HEK293T (cell line): ENCODE results near the gene PIEZO1.

Experiments
- CTCF ChIA-PET: fragments of 350-600 bp; formaldehyde crosslinking; extraction: SDS; loops from one replicate; lab custom pipeline; 2021; ENCODE audit warnings: antibody characterized with exemption, inconsistent platforms; lab: Yijun Ruan, JAX
- POLR2A ChIA-PET: fragments of 350-600 bp; formaldehyde crosslinking; extraction: SDS; loops from one replicate; lab custom pipeline; 2020; ENCODE audit warnings: antibody characterized with exemption, inconsistent platforms; lab: Yijun Ruan, JAX
- DNase-seq: peaks from one replicate; pipeline ENCODE4 v3.0.0; 2012; ENCODE audit warnings: mixed read lengths; ENCODE audit errors: extremely low spot score
- ARNT ChIP-seq: fragments of 450-650 bp; IDR thresholded peaks from 2 replicates; pipeline ENCODE4 v1.6.1; 2017; ENCODE audit warnings: mild to moderate bottlenecking
- BHLHE40 ChIP-seq: fragments of 450-650 bp; IDR thresholded peaks from 2 replicates; pipeline ENCODE4 v1.6.1; 2016; ENCODE audit warnings: mild to moderate bottlenecking, moderate library complexity, borderline replicate concordance
- CTBP1 ChIP-seq: fragments of 450-650 bp; IDR thresholded peaks from 2 replicates; pipeline ENCODE4 v1.6.1; 2016; ENCODE audit warnings: borderline replicate concordance
- ELF4 ChIP-seq: fragments of 450-650 bp; IDR thresholded peaks from 2 replicates; pipeline ENCODE4 v1.6.1; 2017; ENCODE audit warnings: antibody characterized with exemption
- FOXA1 ChIP-seq: fragments of 450-650 bp; IDR thresholded peaks from 2 replicates; pipeline ENCODE4 v1.6.1; 2016; ENCODE audit warnings: mild to moderate bottlenecking
- FOXK2 ChIP-seq: fragments of 450-650 bp; IDR thresholded peaks from 2 replicates; pipeline ENCODE4 v1.6.1; 2016; ENCODE audit warnings: mild to moderate bottlenecking
- FOXM1 ChIP-seq: fragments of 450-650 bp; IDR thresholded peaks from 2 replicates; pipeline ENCODE4 v1.6.1; 2017; ENCODE audit warnings: mild to moderate bottlenecking, borderline replicate concordance
- HDGF ChIP-seq: fragments of 450-650 bp; IDR thresholded peaks from 2 replicates; pipeline ENCODE4 v1.6.1; 2017; ENCODE audit warnings: antibody characterized with exemption, borderline replicate concordance
- L3MBTL2 ChIP-seq: fragments of 450-650 bp; conservative IDR thresholded peaks from 2 replicates; pipeline ENCODE4 v1.6.1; 2016; ENCODE audit warnings: mild to moderate bottlenecking
- LEF1 ChIP-seq: fragments of 450-650 bp; IDR thresholded peaks from 2 replicates; pipeline ENCODE4 v1.6.1; 2017; ENCODE audit warnings: mild to moderate bottlenecking, borderline replicate concordance
- NFRKB ChIP-seq: fragments of 450-650 bp; IDR thresholded peaks from 2 replicates; pipeline ENCODE4 v1.6.1; 2016; ENCODE audit warnings: mild to moderate bottlenecking, moderate library complexity
- PKNOX1 ChIP-seq: fragments of 450-650 bp; IDR thresholded peaks from 2 replicates; pipeline ENCODE4 v1.6.1; 2016
- SP1 ChIP-seq: fragments of 450-650 bp; IDR thresholded peaks from 2 replicates; pipeline ENCODE4 v1.6.1; 2017
- SUZ12 ChIP-seq: fragments of 450-650 bp; IDR thresholded peaks from 2 replicates; pipeline ENCODE4 v1.6.1; 2016; ENCODE audit warnings: mild to moderate bottlenecking
- TARDBP ChIP-seq: fragments of 450-650 bp; IDR thresholded peaks from 2 replicates; pipeline ENCODE4 v1.6.1; 2016
- ZNF384 ChIP-seq: fragments of 450-650 bp; IDR thresholded peaks from 2 replicates; pipeline ENCODE4 v1.6.1; 2016

Gene PIEZO1

GRCh38 chr16:88785106-88785924 is at the start of gene PIEZO1:
Gene PIEZO1 (minus strand): TSS chr16:88785220. CDS start chr16:88784964, 256 bp downstream.
- peak; percentile 69 for DNase-seq
- no peak for TF ChIP-seq CTBP1
- TF ChIP-seq FOXK2 = no peak
- TF ChIP-seq LEF1 = peak; percentile 88; the same call in 1 of the 2 replicates
- TF ChIP-seq ARNT = 0 out of 2 replicates have a peak, but pooled peaks have one; percentile 12
- TF ChIP-seq ZNF384 = no peak
- TF ChIP-seq PKNOX1 = no peak
- TF ChIP-seq BHLHE40 = no peak
- peak; percentile 66 for TF ChIP-seq L3MBTL2
- no peak for TF ChIP-seq SP1
- no peak for TF ChIP-seq NFRKB
- no peak for TF ChIP-seq FOXA1
- peak; percentile 9; the same call in 1 of the 2 replicates for TF ChIP-seq FOXM1
- peak; percentile 95 for TF ChIP-seq TARDBP
- TF ChIP-seq ELF4 = no peak
- no peak for TF ChIP-seq HDGF
- no peak for TF ChIP-seq SUZ12
- POLR2A ChIA-PET = interaction anchor here (0.6 to 2.4 kb wide), 3 partner anchors 13 to 18 kb away, joined by 3 to 11 read pairs (median 3); partner anchors contain the start of gene CDT1
- CTCF ChIA-PET = interaction anchor here (0.6 kb wide), 1 partner anchor 48 kb away, joined by 3 read pairs; no protein-coding TSS in a partner anchor

- POLR2A ChIA-PET = no interaction called here
These were observed 49.6 kb upstream of the PIEZO1 start for GRCh38 chr16:88834670-88835069.

GRCh38 chr16:88833086-88833485 is 48.1 kb upstream of the PIEZO1 start:
- TF ChIP-seq SUZ12 = no peak
- no peak for TF ChIP-seq L3MBTL2
- no peak for TF ChIP-seq ZNF384
- no peak for TF ChIP-seq PKNOX1
- TF ChIP-seq ARNT = no peak
- no peak for TF ChIP-seq CTBP1
- no peak for TF ChIP-seq SP1
- no peak for TF ChIP-seq HDGF
- TF ChIP-seq FOXA1 = no peak
- TF ChIP-seq BHLHE40 = no peak
- no peak for TF ChIP-seq NFRKB
- no peak for TF ChIP-seq FOXM1
- TF ChIP-seq FOXK2 = no peak
- no peak for TF ChIP-seq LEF1
- TF ChIP-seq ELF4 = no peak
- TF ChIP-seq TARDBP = no peak
- ChIA-PET POLR2A (interaction anchor here (1.0 kb wide), 1 partner anchor 22 kb away, joined by 3 read pairs; no protein-coding TSS in a partner anchor), CTCF (no interaction called here)
- DNase-seq = no peak

More at GRCh38 chr16:88834670-88835069, 49.6 kb upstream of the PIEZO1 start:
- CTCF ChIA-PET = no interaction called here
- no peak for TF ChIP-seq ZNF384
- TF ChIP-seq CTBP1 = no peak
- no peak for DNase-seq

GRCh38 chr16:88831838-88832237 is 46.8 kb upstream of the PIEZO1 start:
- ChIA-PET CTCF (no interaction called here), POLR2A (no interaction called here)
- TF ChIP-seq SP1 (no peak), TARDBP (no peak), BHLHE40 (no peak), SUZ12 (no peak), ELF4 (no peak), LEF1 (no peak), FOXA1 (no peak)
- DNase-seq = no peak

- no peak for DNase-seq
- POLR2A ChIA-PET = no interaction called here
- CTCF ChIA-PET = no interaction called here
- TF ChIP-seq TARDBP (no peak), ZNF384 (no peak), HDGF (no peak), L3MBTL2 (no peak), SP1 (no peak), SUZ12 (no peak), BHLHE40 (no peak), NFRKB (no peak), FOXK2 (no peak), ELF4 (no peak), ARNT (no peak), CTBP1 (no peak), PKNOX1 (no peak)
These were observed 45.8 kb upstream of the PIEZO1 start for GRCh38 chr16:88830783-88831182.

GRCh38 chr16:88830258-88830657 is 45.2 kb upstream of the PIEZO1 start:
- TF ChIP-seq HDGF (no peak), PKNOX1 (no peak), ARNT (no peak), NFRKB (no peak), TARDBP (no peak), ELF4 (no peak), CTBP1 (no peak), FOXK2 (no peak), SUZ12 (no peak), FOXM1 (no peak)
- ChIA-PET CTCF (no interaction called here), POLR2A (no interaction called here)
- DNase-seq = no peak
